ENCODE measurements around the gene PRKAG1. TPM values are rescaled to one million over a fixed set of nuclear protein-coding genes. Genes with fewer than 3 reads are reported as not detected.
A peak's percentile ranks its signal among the peaks of the same experiment; 100 is the strongest.

Gene PRKAG1
- total RNA-seq, 1 donor from 2014 or later, result 58.2 TPM

DNA sequence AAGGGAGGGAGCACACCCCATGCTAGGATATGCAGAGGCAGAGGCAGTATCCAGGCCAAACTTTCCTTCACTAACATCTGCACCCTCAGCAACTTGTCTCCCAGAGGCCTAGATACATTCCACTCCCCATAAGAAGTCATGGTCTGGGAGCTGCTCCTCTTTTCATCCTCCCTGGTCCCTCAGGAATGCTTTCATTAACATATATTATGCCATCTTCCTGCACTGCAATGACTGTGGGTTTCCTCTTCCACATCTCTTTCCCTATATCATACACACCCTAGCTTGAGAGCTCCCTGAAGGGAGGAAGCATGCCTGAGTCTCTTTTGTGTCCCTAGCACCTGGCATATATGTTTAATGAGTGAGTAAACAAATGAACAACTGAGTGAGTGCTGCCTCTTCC lies 28.0 kb downstream of the PRKAG1 start:
- TF ChIP-seq CTCF (IDR thresholded peaks at IDR 0.05; ENCODE audit: partially characterized antibody, unreplicated experiment), result no peak
- Mint-ChIP-seq H3K36me3 (ENCODE audit: unreplicated experiment) (peaks cover 10% of the 10 kb centered on the region), H3K4me1 (ENCODE audit: low read depth, unreplicated experiment) (peaks cover 9% of the 10 kb centered on the region), H3K4me3 (ENCODE audit: unreplicated experiment) (no peak overlapping the region), H3K27me3 (ENCODE audit: unreplicated experiment) (peaks cover 23% of the 10 kb centered on the region), H3K9me3 (ENCODE audit: unreplicated experiment) (peaks cover 16% of the 10 kb centered on the region), H3K27ac (ENCODE audit: unreplicated experiment) (no peak overlapping the region)
- DNase-seq, result no peak

DNA sequence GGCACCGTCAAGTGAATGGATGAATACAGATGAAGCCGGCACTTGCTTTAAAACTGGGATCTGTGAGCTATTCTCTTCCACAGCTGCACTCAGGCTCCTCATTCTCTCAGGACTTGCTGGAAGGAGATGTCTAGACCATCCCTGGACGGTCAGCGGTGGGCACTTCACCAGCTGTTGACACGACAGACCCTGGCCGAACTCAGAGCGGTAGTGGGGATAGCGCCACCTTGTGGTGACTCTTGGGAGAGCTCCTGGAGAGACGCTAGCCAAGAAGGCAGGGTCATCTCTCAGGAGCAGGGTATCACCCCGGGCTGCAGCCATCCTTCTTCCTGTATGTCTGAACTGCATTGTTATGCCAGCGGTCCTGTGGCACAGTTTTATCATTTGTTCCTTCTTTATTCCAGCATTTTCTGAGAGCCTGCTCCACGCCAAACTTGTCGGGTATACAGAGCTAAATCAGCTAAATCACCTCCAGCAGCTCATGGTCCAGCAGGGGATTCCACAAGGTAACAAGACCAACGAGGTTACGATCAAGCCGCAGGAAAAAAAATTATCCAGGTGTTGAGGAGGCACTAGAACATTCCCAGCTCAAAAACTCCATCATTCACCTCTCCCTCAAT lies 30.4 kb downstream of the PRKAG1 start:
- Mint-ChIP-seq H3K27ac (ENCODE audit: unreplicated experiment) (no peak overlapping the region), H3K27me3 (ENCODE audit: unreplicated experiment) (peaks cover 22% of the 10 kb centered on the region), H3K36me3 (ENCODE audit: unreplicated experiment) (peaks cover 5% of the 10 kb centered on the region), H3K4me1 (ENCODE audit: low read depth, unreplicated experiment) (peaks cover 19% of the 10 kb centered on the region), H3K9me3 (ENCODE audit: unreplicated experiment) (peaks cover 11% of the 10 kb centered on the region), H3K4me3 (ENCODE audit: unreplicated experiment) (no peak overlapping the region)
- TF ChIP-seq CTCF (IDR thresholded peaks at IDR 0.05; ENCODE audit: partially characterized antibody, unreplicated experiment), result peak; percentile 96
- peak; percentile 90 for DNase-seq

- no peak for TF ChIP-seq CTCF (IDR thresholded peaks at IDR 0.05; ENCODE audit: partially characterized antibody, unreplicated experiment)
- no peak overlapping the region for H3K4me3 Mint-ChIP-seq (ENCODE audit: unreplicated experiment)
- peaks cover 29% of the 10 kb centered on the region for H3K27me3 Mint-ChIP-seq (ENCODE audit: unreplicated experiment)
- H3K4me1 Mint-ChIP-seq (ENCODE audit: low read depth, unreplicated experiment), result peaks cover 19% of the 10 kb centered on the region
- no peak for DNase-seq
- peaks cover 5% of the 10 kb centered on the region for H3K36me3 Mint-ChIP-seq (ENCODE audit: unreplicated experiment)
- no peak overlapping the region for H3K27ac Mint-ChIP-seq (ENCODE audit: unreplicated experiment)
- H3K9me3 Mint-ChIP-seq (ENCODE audit: unreplicated experiment), result peaks cover 15% of the 10 kb centered on the region
Measured at GRCh38 chr12:48986720-48987291, 31.8 kb downstream of the PRKAG1 start.

- H3K36me3 Mint-ChIP-seq (ENCODE audit: unreplicated experiment), result peaks cover 5% of the 10 kb centered on the region
- H3K9me3 Mint-ChIP-seq (ENCODE audit: unreplicated experiment), result peaks cover 15% of the 10 kb centered on the region
- peak overlapping the region; percentile 43 for H3K27ac Mint-ChIP-seq (ENCODE audit: unreplicated experiment)
- DNase-seq, result no peak
- peaks cover 35% of the 10 kb centered on the region for H3K27me3 Mint-ChIP-seq (ENCODE audit: unreplicated experiment)
- H3K4me1 Mint-ChIP-seq (ENCODE audit: low read depth, unreplicated experiment), result peaks cover 18% of the 10 kb centered on the region
- no peak for TF ChIP-seq CTCF (IDR thresholded peaks at IDR 0.05; ENCODE audit: partially characterized antibody, unreplicated experiment)
- H3K4me3 Mint-ChIP-seq (ENCODE audit: unreplicated experiment), result peak overlapping the region; percentile 30
Measured at GRCh38 chr12:48985901-48986300, 32.7 kb downstream of the PRKAG1 start.

DNA sequence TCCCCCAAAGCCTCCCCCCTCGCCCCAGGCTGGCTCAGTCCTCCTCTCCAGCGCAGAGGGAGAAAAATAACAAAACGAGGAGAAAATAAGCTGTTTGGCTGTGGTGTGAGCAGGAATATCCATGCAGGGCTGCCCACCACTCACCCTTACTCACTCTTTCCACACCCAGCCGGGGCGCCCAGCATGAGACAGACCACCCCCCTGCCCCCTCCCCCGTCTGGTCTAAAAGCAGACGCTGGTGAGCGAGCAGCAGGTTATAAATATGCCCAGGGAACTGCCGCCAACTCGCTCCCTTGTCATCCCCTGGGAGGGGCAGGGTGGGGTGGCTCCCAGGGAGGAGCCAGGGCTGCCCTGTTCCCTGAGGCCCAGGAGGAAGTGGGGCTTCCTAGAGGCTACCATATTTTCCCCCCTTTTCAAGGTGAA lies 33.1 kb downstream of the PRKAG1 start:
- Mint-ChIP-seq H3K4me1 (ENCODE audit: low read depth, unreplicated experiment) (peaks cover 14% of the 10 kb centered on the region), H3K36me3 (ENCODE audit: unreplicated experiment) (peaks cover 5% of the 10 kb centered on the region), H3K27me3 (ENCODE audit: unreplicated experiment) (peaks cover 37% of the 10 kb centered on the region), H3K9me3 (ENCODE audit: unreplicated experiment) (peaks cover 15% of the 10 kb centered on the region), H3K27ac (ENCODE audit: unreplicated experiment) (no peak overlapping the region), H3K4me3 (ENCODE audit: unreplicated experiment) (no peak overlapping the region)
- no peak for TF ChIP-seq CTCF (IDR thresholded peaks at IDR 0.05; ENCODE audit: partially characterized antibody, unreplicated experiment)
- DNase-seq, result no peak

Measured in glutamatergic neuron (in vitro differentiated cells).